ENCODE data around the gene ZFYVE28.
A peak's percentile ranks its signal among the peaks of the same experiment; 100 is the strongest.

ZFYVE28 gene

GRCh38 chr4:2399631-2400190 is 18.7 kb downstream of the ZFYVE28 start:
- intact Hi-C loops (cut with DNase I): no loop called here
- no peak for DNase-seq

DNA sequence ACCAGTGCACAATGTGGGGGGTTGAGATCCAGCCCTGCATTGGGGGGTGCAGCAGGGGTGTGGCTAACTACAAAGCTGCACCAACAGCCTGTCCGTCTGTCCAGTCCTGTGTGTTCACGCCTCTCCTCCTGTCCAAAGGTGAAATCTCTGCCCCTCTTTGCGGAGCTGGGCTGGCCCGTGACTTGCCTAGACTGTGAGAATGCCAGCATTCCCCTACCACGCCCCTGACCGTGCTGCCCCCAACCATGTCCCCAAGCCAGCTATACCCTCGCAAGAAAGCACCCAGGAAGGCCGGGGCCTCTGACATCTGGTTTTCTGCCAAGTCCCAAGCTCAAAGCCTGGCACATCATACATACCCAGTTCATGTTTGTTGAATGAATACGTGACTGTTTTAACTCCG is 19.2 kb downstream of the ZFYVE28 start:
- intact Hi-C loops (cut with DNase I): no loop called here
- DNase-seq: no peak

DNA sequence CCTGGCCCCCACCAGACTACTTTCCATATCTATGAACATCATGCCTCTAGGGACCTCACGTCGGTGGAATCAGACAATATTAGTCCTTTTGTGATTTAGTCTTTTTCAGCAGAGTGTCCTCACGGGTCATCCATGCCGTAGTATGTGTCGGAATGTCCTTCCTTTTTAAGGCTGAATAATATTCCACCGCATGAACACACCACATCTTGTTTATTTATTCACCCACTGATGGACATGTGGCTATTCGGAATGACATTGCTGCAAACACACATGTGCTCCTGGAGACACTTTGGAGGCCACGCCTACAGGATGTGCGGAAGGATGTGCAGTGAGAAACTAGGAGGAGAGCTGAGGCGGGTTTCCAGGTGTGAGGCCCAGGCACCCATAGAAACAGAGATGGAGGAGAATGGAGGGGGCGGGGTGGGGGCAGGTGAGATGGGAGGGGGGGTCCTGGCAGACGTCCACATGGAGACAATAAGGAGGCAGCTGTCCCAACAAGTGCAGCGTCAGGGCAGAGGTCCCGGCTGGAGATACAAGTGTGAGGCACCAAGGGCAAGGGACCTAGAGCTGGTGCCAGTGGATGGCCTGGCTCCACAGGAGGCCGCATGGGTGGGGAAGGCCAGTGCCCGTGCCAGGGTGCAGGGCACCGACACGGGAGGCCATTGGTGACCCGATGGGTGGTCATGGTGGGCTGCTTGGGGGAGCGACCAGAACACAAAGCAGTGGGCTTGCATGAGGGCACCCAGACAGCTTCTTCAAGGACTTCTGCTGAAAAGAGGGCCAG is 20.7 kb downstream of the ZFYVE28 start:
- no peak for DNase-seq
- intact Hi-C loops (cut with DNase I): no loop called here

DNA sequence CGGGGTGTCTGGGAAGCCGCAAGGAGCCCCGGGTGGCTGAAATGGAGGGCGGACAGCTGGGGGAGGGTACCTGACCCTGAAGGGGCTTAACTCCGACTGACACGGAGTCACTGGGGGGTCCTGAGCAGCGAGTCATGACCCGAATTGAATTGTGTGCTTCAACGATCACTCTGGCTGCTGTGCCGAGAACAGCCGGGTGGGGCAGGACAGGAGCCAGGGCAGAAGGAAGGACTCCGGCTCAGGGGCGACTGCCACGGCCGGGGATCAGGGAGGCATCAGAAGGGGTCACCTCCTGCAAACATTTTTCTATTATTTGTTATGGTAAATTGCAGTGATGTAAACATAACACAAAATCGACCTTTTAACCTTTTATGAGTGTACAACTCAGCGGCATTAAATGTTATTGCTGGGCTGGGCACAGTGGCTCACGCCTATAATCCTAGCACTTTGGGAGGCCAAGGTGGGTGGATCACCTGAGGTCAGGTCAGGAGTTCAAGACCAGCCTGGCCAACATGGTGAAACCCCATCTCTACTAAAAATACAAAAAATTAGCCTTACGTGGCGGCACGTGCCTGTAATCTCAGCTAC is 21.6 kb downstream of the ZFYVE28 start:
- intact Hi-C loops (cut with DNase I): no loop called here
- no peak for DNase-seq

DNA sequence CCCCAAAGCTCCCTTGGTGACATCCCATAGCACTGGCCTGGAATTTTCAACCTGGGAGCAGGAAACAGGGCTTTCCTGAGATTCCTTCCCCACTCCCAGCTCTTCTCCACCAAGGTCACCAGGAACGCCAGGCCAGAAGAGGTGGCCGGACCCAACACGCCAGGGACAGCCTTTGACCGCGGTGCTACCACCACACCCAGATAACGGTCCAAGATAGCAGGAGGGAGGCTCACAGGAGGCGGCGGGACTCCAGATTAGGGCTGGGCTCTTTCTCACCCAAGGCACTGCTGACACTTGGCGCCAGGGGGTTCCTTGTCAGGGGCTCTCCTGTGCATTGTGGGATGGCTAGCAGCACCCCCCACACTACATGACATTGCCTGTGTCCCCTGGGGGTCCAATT is 22.9 kb downstream of the ZFYVE28 start:
- DNase-seq: no peak
- intact Hi-C loops (cut with DNase I): no loop called here

DNA sequence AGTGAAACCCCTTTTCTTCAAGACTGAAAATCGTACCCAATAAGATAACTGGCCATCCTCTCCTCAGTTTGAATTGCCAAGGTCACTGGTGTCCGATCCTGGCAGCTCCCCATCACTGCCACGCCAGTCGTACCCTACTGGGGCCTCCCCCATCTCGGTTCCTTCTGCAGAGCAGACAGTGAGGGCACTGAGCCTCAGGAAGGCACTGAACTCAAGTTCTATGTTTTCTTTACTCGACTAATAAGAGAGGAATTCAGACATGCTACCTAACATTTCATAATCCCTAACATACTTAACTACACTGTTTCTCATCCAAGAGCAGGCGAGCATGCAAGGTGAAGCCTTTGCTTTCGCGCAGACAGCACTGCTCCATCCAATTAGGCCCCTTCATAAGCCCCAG is 23.4 kb downstream of the ZFYVE28 start:
- DNase-seq: no peak
- intact Hi-C loops (cut with DNase I): no loop called here

- DNase-seq: no peak
- intact Hi-C loops (cut with DNase I): no loop called here
Measured at GRCh38 chr4:2394528-2394927, 23.9 kb downstream of the ZFYVE28 start.

DNA sequence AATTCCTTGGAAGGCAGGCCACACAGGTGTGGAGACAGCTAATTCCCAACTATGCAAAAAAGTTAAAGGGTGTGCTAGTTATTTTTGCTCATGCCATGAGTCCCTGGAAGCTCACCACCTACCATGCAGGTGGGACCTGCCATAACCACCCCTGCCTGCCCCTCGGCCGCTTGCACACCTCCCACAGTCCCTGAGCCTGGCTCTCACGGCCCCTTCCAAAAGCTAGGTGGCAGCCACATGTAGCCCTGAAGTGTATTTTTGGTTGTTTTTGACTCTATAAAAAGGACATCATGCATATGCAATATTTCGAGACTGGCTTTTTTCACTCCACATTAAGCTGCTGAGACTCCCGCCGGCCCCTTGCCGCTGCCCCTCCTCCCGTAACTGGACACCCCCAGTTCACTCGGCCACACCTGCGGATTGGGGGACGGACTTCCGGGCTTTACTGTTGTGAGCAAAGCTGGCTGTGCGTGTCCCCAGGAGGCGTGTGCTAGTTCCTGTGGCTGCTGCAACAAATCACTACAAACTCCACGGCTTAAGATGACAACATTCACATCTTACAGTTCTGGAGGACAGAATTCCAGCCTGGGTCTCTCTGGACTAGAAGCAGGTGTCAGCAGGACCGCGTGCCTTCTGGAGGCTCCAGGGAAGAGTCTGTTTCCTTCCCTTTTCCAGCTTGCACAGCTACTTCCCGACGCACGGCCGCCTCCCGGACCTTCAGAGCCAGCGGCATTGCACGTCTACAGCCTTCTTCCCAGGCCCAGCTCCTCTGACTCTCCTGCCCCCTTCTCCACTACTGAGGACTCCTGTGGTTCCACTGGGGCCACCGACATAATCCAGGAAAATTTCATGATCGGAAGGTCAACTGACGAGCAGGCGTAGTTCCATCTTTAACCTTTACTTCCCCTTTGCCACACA is 24.8 kb downstream of the ZFYVE28 start:
- DNase-seq: no peak

GRCh38 chr4:2390784-2391421 is 27.5 kb downstream of the ZFYVE28 start:
- DNase-seq: no peak
- intact Hi-C loops (cut with DNase I): no loop called here

More for the DNA sequence above, 24.8 kb downstream of the ZFYVE28 start:
- intact Hi-C loops (cut with DNase I): no loop called here

DNA sequence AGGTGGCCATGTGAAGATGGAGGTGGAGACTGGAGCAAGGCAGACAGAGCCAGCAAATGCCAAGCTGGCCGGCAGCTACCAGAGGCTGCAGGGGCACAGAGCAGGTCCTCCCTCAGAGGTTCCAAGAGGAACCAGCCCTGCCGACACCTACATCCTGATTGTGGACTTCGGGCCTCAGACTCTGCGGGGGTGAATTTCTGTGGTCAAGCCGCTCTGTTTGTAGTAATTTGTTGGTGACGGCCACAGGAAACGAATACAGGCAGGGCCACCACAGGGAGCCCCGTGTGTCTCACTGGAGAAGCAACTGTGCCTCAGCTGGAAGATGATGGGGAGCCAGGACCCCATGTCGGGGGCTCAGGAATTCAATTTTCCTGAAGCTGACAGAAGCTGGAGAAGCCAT is 28.3 kb downstream of the ZFYVE28 start:
- intact Hi-C loops (cut with DNase I): no loop called here
- DNase-seq: no peak

DNA sequence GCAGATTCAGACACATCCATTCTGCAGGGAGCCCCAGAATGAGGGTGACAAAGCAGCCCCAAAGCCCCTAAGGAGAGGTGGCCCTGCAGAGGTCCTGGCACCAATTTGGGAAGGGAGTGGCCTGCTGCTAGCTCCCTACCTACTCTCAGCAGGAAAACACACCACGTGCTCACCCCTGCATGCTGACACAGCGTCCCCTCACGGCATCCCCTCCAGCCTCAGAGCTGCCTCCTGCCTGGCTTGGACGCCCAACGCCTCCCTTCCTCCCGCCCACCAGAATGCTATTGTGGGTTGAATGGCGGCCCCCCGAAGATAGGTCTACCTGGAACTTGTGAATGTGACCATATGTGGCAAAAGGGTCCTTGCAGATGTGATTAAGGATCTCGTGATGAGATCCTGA is 28.8 kb downstream of the ZFYVE28 start:
- no peak for DNase-seq
- intact Hi-C loops (cut with DNase I): no loop called here

DNA sequence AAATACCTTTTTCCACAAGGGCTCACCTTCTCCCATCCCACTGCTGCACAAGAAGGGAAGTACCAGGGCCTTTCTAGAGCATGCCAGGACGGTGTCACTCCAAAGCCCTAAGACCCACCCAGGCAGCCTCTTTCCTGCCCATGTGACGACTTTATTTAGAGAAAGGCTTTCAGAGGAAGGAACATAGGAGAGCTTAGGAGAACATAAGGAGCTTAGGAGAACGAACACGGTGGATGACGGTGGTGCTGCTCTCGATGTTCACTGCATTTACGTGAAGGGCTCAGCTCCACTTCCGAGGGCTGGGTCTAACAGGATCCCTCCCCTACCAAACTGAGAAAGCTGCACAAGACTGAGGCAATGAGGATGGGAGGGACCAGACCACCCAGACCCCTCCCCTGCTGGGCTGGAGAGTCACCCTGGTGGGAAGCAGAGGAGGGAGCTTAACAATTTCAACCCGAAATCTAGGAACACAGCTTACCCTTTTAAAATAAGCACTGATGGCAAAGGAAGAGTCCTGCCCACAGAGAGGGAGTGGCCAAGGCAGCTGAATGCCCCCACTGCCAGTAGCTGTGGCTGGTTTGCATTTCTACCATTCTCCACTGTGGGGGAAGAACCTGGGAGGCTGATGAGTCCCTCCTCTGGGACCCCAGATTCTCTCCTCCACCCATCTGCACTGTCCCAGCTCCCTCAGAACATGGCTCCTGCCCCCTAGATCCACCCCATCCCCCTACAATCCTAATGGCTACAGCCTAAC is 29.8 kb downstream of the ZFYVE28 start:
- DNase-seq: peak in 1 of 42 donors; percentile 54

DNA sequence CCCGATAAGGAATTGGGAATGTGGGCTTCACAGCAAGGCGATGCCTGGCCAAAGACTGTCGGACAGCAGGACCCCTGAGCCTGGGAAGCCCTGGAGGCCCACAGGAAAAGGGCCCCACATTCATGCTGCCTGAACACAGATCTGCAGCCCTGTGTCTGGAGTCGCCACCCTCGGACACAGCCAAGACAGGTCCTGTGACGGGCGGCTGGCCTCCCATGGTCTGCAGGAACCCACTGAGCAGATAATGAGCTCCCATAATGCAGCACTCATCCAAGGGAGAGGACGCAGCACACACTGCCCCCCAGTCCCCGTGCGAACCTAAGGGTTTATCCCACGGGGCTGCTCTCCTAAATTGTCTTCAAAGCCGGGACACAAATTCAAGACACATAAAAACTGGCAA is 30.6 kb downstream of the ZFYVE28 start:
- no peak for DNase-seq
- intact Hi-C loops (cut with DNase I): no loop called here

More for the DNA sequence above, 29.8 kb downstream of the ZFYVE28 start:
- intact Hi-C loops (cut with DNase I): no loop called here

DNA sequence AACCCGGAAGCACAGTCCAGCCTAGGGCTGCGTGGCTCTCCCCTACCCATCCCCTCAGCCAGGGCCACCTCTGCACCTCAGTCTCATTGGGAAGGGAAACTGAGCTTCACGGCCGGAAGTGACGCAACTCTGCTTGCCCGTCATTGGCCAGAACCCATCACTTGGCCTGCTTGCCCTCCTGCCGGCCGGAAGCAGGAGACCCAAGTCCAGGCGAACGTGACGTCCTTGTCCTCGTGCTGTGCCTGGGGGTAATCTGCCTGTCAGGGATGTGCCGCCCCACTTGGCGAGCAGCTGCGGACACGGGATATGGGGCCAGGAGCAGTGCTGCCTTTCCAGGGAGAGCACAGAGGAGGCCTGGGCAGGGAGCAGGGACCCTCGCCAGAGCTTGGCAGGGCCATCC is 31.2 kb downstream of the ZFYVE28 start:
- DNase-seq: no peak
- intact Hi-C loops (cut with DNase I): no loop called here

DNA sequence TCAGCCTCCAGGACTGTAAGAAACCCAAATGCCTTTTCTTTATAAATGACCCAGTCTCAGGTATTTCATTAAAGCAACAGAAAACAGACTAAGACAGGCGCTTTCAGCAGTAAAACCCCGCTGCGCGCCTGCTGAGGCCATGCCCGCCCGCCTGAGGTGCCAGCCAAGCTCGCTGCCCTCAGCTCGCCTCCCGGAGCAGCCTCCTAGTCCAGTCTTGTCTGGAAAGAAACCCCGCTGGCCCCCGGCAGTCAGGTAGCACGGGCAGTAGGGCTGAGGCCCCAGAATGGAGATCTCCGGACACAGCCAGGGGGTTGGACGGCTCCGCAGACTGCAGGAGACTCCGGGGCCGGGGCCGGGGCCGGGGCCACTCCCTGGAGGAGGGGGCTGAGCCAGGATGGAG is 31.7 kb downstream of the ZFYVE28 start:
- intact Hi-C loops (cut with DNase I): no loop called here
- no peak for DNase-seq

GRCh38 chr4:2385516-2385915 is 32.9 kb downstream of the ZFYVE28 start:
- peak in 2 of 42 donors; percentile 51 to 56 for DNase-seq
- intact Hi-C loops (cut with DNase I): no loop called here

- DNase-seq: no peak
- intact Hi-C loops (cut with DNase I): no loop called here
Measured at GRCh38 chr4:2384245-2384644, 34.2 kb downstream of the ZFYVE28 start.

GRCh38 chr4:2383760-2384159 is 34.7 kb downstream of the ZFYVE28 start:
- intact Hi-C loops (cut with DNase I): no loop called here
- DNase-seq: no peak
